ENCODE data around the gene CASQ1.
A peak's percentile ranks its signal among the peaks of the same experiment; 100 is the strongest.

Gene CASQ1

DNA sequence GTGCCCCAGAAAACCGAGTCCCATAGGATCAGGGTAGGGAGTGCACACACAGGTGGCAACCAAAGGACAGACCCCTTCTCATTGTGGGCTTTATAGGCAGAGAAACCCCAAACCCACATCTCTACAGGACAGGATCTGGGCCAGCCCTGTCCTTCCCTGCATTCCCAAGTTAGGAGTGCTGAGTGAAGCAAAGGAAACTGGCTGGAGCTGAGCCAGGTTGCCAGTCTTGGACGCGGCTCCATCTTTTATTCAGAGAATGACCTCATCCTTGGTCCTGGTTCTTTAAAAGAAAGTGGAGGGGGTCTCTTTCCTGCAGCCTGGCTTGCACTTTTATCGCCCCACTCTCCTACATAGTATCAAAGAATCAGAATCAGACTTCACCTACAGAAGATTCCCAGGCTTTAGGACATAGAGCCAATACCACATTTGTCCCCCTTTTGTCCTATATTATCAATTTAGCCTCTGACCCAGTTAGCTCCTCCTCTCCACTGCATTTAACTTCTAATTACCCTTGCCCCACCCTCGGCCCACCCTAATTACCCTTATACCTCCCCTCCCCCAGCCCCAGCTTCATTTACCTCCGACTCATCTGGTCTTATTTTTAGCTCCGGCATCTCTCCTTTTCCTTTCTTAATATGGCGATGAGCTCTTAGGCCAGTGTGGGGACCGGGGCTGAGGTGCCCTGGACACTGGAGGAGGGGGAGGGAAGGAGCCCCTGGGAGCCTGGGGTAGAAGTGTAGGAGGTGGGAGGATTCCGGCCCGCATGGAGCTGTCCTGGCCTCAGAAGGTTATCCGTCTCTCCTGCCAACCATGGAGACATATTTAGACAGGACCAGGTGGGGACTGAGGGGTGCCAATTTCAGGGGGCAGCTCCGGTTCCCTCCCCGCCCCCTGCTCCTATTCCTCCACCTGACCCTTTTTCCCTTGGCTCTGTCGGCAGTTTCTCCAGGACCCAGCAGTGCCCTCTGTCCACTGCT lies at the start of gene CASQ1:
Gene CASQ1, plus strand, starts transcription at position 927 of the 977 bp plus-strand sequence. CDS start 177 bp downstream, outside the sequence.
- TF ChIP-seq YY1 (IDR thresholded peaks at IDR 0.05; ENCODE audit: low read depth) (peak; percentile 34; the same call in 1 of the 2 replicates), CEBPB (IDR thresholded peaks at IDR 0.05) (no peak), NFIC (IDR thresholded peaks at IDR 0.05) (peak; percentile 69)

GRCh38 chr1:160143695-160144094 lies 46.7 kb upstream of the CASQ1 start:
- TF ChIP-seq ZBTB7A (IDR thresholded peaks at IDR 0.05; ENCODE audit: low read depth) = no peak
- TF ChIP-seq CREB1 (IDR thresholded peaks at IDR 0.05; ENCODE audit: low read depth) = no peak
- TF ChIP-seq FOXM1 (IDR thresholded peaks at IDR 0.05; ENCODE audit: borderline replicate concordance, low read depth) = no peak
- TF ChIP-seq, protein P1, sequence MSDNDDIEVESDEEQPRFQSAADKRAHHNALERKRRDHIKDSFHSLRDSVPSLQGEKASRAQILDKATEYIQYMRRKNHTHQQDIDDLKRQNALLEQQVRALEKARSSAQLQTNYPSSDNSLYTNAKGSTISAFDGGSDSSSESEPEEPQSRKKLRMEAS (IDR thresholded peaks at IDR 0.05) = no peak
- no peak for TF ChIP-seq NFIC (IDR thresholded peaks at IDR 0.05)
- no peak for TF ChIP-seq TAF1 (IDR thresholded peaks at IDR 0.05; ENCODE audit: low read depth)
- TF ChIP-seq, protein P2, sequence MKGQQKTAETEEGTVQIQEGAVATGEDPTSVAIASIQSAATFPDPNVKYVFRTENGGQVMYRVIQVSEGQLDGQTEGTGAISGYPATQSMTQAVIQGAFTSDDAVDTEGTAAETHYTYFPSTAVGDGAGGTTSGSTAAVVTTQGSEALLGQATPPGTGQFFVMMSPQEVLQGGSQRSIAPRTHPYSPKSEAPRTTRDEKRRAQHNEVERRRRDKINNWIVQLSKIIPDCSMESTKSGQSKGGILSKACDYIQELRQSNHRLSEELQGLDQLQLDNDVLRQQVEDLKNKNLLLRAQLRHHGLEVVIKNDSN (IDR thresholded peaks at IDR 0.05) = no peak
- no peak for TF ChIP-seq TEAD4 (IDR thresholded peaks at IDR 0.05)
- no peak for TF ChIP-seq EGR1 (IDR thresholded peaks at IDR 0.05)
- TF ChIP-seq TCF12 (IDR thresholded peaks at IDR 0.05; ENCODE audit: low read depth) = no peak
- TF ChIP-seq YY1 (IDR thresholded peaks at IDR 0.05; ENCODE audit: low read depth) = no peak
- TF ChIP-seq CEBPB (IDR thresholded peaks at IDR 0.05) = no peak
- no peak for TF ChIP-seq EP300 (IDR thresholded peaks at IDR 0.05; ENCODE audit: borderline replicate concordance)
- TF ChIP-seq RAD21 (IDR thresholded peaks at IDR 0.05; ENCODE audit: low read depth) = no peak
- TF ChIP-seq, protein P3, sequence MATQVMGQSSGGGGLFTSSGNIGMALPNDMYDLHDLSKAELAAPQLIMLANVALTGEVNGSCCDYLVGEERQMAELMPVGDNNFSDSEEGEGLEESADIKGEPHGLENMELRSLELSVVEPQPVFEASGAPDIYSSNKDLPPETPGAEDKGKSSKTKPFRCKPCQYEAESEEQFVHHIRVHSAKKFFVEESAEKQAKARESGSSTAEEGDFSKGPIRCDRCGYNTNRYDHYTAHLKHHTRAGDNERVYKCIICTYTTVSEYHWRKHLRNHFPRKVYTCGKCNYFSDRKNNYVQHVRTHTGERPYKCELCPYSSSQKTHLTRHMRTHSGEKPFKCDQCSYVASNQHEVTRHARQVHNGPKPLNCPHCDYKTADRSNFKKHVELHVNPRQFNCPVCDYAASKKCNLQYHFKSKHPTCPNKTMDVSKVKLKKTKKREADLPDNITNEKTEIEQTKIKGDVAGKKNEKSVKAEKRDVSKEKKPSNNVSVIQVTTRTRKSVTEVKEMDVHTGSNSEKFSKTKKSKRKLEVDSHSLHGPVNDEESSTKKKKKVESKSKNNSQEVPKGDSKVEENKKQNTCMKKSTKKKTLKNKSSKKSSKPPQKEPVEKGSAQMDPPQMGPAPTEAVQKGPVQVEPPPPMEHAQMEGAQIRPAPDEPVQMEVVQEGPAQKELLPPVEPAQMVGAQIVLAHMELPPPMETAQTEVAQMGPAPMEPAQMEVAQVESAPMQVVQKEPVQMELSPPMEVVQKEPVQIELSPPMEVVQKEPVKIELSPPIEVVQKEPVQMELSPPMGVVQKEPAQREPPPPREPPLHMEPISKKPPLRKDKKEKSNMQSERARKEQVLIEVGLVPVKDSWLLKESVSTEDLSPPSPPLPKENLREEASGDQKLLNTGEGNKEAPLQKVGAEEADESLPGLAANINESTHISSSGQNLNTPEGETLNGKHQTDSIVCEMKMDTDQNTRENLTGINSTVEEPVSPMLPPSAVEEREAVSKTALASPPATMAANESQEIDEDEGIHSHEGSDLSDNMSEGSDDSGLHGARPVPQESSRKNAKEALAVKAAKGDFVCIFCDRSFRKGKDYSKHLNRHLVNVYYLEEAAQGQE (IDR thresholded peaks at IDR 0.05; ENCODE audit: low read depth) = no peak

DNA sequence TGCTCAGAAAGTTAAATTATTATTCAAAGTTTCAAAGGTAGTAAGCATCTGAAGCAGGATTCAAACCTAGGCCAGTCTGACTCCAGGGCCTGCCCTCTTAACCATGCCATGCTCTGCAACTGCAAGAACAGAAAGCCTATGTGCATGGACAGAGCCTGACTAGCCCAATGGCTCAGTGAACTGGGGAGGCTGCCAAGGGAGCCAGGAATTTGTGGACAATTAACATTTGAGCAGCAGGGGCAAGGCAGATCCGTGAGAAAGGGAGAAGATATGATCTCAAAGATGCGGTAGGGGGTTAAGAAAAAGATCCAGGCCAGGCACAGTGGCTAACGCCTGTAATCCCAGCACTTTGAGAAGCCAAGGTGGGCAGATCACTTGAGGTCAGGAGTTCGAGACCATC lies 45.5 kb upstream of the CASQ1 start:
- no peak for TF ChIP-seq CREB1 (IDR thresholded peaks at IDR 0.05; ENCODE audit: low read depth)
- TF ChIP-seq TEAD4 (IDR thresholded peaks at IDR 0.05) = peak; percentile 46
- TF ChIP-seq FOXM1 (IDR thresholded peaks at IDR 0.05; ENCODE audit: borderline replicate concordance, low read depth) = no peak
- TF ChIP-seq CEBPB (IDR thresholded peaks at IDR 0.05) = no peak
- TF ChIP-seq YY1 (IDR thresholded peaks at IDR 0.05; ENCODE audit: low read depth) = no peak

- TF ChIP-seq TEAD4 (IDR thresholded peaks at IDR 0.05) (no peak), TAF1 (IDR thresholded peaks at IDR 0.05; ENCODE audit: low read depth) (no peak), TCF12 (IDR thresholded peaks at IDR 0.05; ENCODE audit: low read depth) (no peak), CREB1 (IDR thresholded peaks at IDR 0.05; ENCODE audit: low read depth) (no peak), ZBTB7A (IDR thresholded peaks at IDR 0.05; ENCODE audit: low read depth) (no peak), EGR1 (IDR thresholded peaks at IDR 0.05) (no peak), CEBPB (IDR thresholded peaks at IDR 0.05) (no peak), NFIC (IDR thresholded peaks at IDR 0.05) (no peak), RAD21 (IDR thresholded peaks at IDR 0.05; ENCODE audit: low read depth) (no peak), FOXM1 (IDR thresholded peaks at IDR 0.05; ENCODE audit: borderline replicate concordance, low read depth) (no peak), YY1 (IDR thresholded peaks at IDR 0.05; ENCODE audit: low read depth) (no peak), EP300 (IDR thresholded peaks at IDR 0.05; ENCODE audit: borderline replicate concordance) (no peak)
- TF ChIP-seq, protein P3 (IDR thresholded peaks at IDR 0.05; ENCODE audit: low read depth) = no peak
- TF ChIP-seq, protein P1 (IDR thresholded peaks at IDR 0.05) = no peak
- TF ChIP-seq, protein P2 (IDR thresholded peaks at IDR 0.05) = no peak
Observed at GRCh38 chr1:160146107-160146506, 44.3 kb upstream of the CASQ1 start.

DNA sequence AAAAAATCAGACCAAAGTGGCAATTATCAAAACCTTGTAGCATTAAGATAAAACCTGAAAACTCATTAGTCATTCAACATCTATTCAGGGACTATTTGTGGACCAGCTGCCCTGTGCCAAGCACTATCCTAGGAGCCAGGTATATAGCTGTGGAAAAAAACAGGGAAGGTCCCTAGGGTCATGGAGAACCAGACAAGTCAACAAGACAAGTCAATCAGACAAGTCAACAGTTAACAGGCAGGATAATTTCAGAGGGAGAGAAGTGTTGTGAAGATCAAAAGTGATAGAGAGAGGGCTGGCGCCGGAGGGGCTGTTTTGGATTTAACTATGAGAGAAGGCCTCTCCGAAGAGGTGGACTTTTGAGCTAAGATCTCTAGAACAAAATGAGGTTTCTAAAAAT lies 42.3 kb upstream of the CASQ1 start:
- no peak for TF ChIP-seq ZBTB7A (IDR thresholded peaks at IDR 0.05; ENCODE audit: low read depth)
- no peak for TF ChIP-seq CEBPB (IDR thresholded peaks at IDR 0.05)
- TF ChIP-seq FOXM1 (IDR thresholded peaks at IDR 0.05; ENCODE audit: borderline replicate concordance, low read depth) = no peak
- no peak for TF ChIP-seq EP300 (IDR thresholded peaks at IDR 0.05; ENCODE audit: borderline replicate concordance)
- TF ChIP-seq TCF12 (IDR thresholded peaks at IDR 0.05; ENCODE audit: low read depth) = no peak
- no peak for TF ChIP-seq TEAD4 (IDR thresholded peaks at IDR 0.05)
- no peak for TF ChIP-seq CREB1 (IDR thresholded peaks at IDR 0.05; ENCODE audit: low read depth)
- TF ChIP-seq, protein P3 (IDR thresholded peaks at IDR 0.05; ENCODE audit: low read depth) = no peak
- TF ChIP-seq YY1 (IDR thresholded peaks at IDR 0.05; ENCODE audit: low read depth) = no peak
- TF ChIP-seq, protein P2 (IDR thresholded peaks at IDR 0.05) = no peak
- TF ChIP-seq EGR1 (IDR thresholded peaks at IDR 0.05) = no peak
- no peak for TF ChIP-seq NFIC (IDR thresholded peaks at IDR 0.05)
- TF ChIP-seq, protein P1 (IDR thresholded peaks at IDR 0.05) = no peak
- TF ChIP-seq TAF1 (IDR thresholded peaks at IDR 0.05; ENCODE audit: low read depth) = no peak
- TF ChIP-seq RAD21 (IDR thresholded peaks at IDR 0.05; ENCODE audit: low read depth) = no peak
